Endothelial cell of umbilical vein (primary cell): ENCODE results near the gene AATF. TPM values are rescaled to one million over a fixed set of nuclear protein-coding genes. Genes with fewer than 3 reads are reported as not detected.

Source experiments
- BruUV-seq: library from RNA; stranded (reverse); fragments of 400-500 nt; replicated peaks from 2 replicates; lab custom pipeline; 2021; lab: Mats Ljungman, UMichigan
- CTCF ChIA-PET: fragments of 300-600, 350-600 bp; sonication (Branson Sonifier 250); formaldehyde crosslinking; loops from one replicate; lab custom pipeline; 2021; ENCODE audit warnings: antibody characterized with exemption, inconsistent platforms; lab: Charles Lee
- POLR2A ChIA-PET: fragments of 300-600, 350-600 bp; sonication (Branson Sonifier 250); formaldehyde crosslinking; loops from one replicate; lab custom pipeline; 2021; ENCODE audit warnings: antibody characterized with exemption, inconsistent platforms; lab: Charles Lee
- DNase-seq: peaks from one replicate; pipeline ENCODE4 v3.0.0-alpha.2; 2011; ENCODE audit warnings: low read depth, low spot score
- FAIRE-seq: peaks from 2 replicates; lab custom pipeline; 2011; peaks lifted over from hg19 to GRCh38; lab: Jason Lieb, UNC
- H2AFZ ChIP-seq: 2 replicates; pipeline ENCODE4 v1.6.0; 2012; ENCODE audit warnings: low read depth, low read length, control low read depth, inconsistent platforms
- H3K27ac ChIP-seq: 2 replicates; pipeline ENCODE4 v1.5.1; 2011; ENCODE audit warnings: low read depth, mild to moderate bottlenecking, control low read depth, low read length, moderate library complexity; ENCODE audit not compliant: insufficient read depth
- H3K27me3 ChIP-seq, 2 experiments: 2 replicates each; pipeline versions ENCODE4 v1.6.0 to v1.6.1; 2011; ENCODE audit warnings: low read length in 2 of 2, mixed read lengths in 1 of 2; ENCODE audit not compliant: control insufficient read depth in 2 of 2, insufficient read depth in 2 of 2
- H3K36me3 ChIP-seq, 2 experiments: 2 replicates in 1 of 2; 3 replicates in 1 of 2; pipeline ENCODE4 v1.5.1; 2011; ENCODE audit warnings: low read length in 2 of 2, mild to moderate bottlenecking in 1 of 2, moderate library complexity in 1 of 2; ENCODE audit not compliant: control insufficient read depth in 2 of 2, insufficient read depth in 2 of 2; ENCODE audit errors: extremely low read depth in 1 of 2
- H3K4me1 ChIP-seq: 3 replicates; pipeline ENCODE4 v1.5.1; 2011; ENCODE audit warnings: mild to moderate bottlenecking, low read length; ENCODE audit not compliant: control insufficient read depth, insufficient read depth; ENCODE audit errors: extremely low read depth
- H3K4me2 ChIP-seq: 2 replicates; pipeline ENCODE4 v1.6.1; 2011; ENCODE audit warnings: low read length, control low read depth, mixed read lengths; ENCODE audit not compliant: insufficient read depth
- H3K4me3 ChIP-seq, 3 experiments: fragments of 200-600 bp in 1 of 3; sonication (generic), shearing (Covaris generic) in 1 of 3; replicated peaks in 1 of 3; 2 replicates each; pipeline ENCODE4 v1.5.1; 2011 to 2016; ENCODE audit warnings: control low read depth in 3 of 3, low read length in 3 of 3, mild to moderate bottlenecking in 2 of 3, inconsistent platforms in 1 of 3, low read depth in 1 of 3, moderate library complexity in 1 of 3; ENCODE audit not compliant: insufficient read depth in 1 of 3
- H3K79me2 ChIP-seq: 2 replicates; pipeline ENCODE4 v1.6.0; 2012; ENCODE audit warnings: low read length, inconsistent platforms; ENCODE audit not compliant: control insufficient read depth, insufficient read depth
- H3K9ac ChIP-seq: replicated peaks from 2 replicates; pipeline ENCODE3; 2011; ENCODE audit warnings: low read length, control low read depth; ENCODE audit not compliant: insufficient read depth; ENCODE audit errors: extremely low read depth
- H3K9me1 ChIP-seq: replicated peaks from 3 replicates; pipeline ENCODE4 v1.6.0; 2011; ENCODE audit warnings: mild to moderate bottlenecking, low read length; ENCODE audit not compliant: control insufficient read depth, insufficient read depth; ENCODE audit errors: extremely low read depth
- H3K9me3 ChIP-seq: replicated peaks from 2 replicates; pipeline ENCODE4 v1.5.1; 2012; ENCODE audit warnings: low read length, inconsistent platforms; ENCODE audit not compliant: control insufficient read depth, insufficient read depth
- H4K20me1 ChIP-seq: replicated peaks from 2 replicates; pipeline ENCODE3; 2011; ENCODE audit warnings: mild to moderate bottlenecking, low read length; ENCODE audit not compliant: control insufficient read depth, insufficient read depth; ENCODE audit errors: extremely low read depth
- EZH2 ChIP-seq: IDR thresholded peaks from 2 replicates; pipeline ENCODE4 v1.6.1; 2012; ENCODE audit warnings: borderline replicate concordance, low read depth, mild to moderate bottlenecking, moderate library complexity, low read length, inconsistent platforms; ENCODE audit not compliant: severe bottlenecking
- FOS ChIP-seq: IDR thresholded peaks from 2 replicates; pipeline ENCODE4 v1.6.1; 2011; ENCODE audit warnings: mild to moderate bottlenecking, low read length, moderate library complexity, borderline replicate concordance; ENCODE audit not compliant: insufficient read depth
- GATA2 ChIP-seq: IDR thresholded peaks from 2 replicates; pipeline ENCODE4 v1.7.0; 2011; ENCODE audit warnings: low read depth, mild to moderate bottlenecking, moderate library complexity, mixed read lengths, low read length; ENCODE audit not compliant: insufficient read length, insufficient read depth
- JUN ChIP-seq: IDR thresholded peaks from 2 replicates; pipeline ENCODE4 v1.6.1; 2011; ENCODE audit warnings: borderline replicate concordance, low read depth; ENCODE audit not compliant: insufficient read length, insufficient read depth
- MYC ChIP-seq: IDR thresholded peaks from one replicate; pipeline ENCODE4 v1.6.1; 2011; ENCODE audit warnings: mild to moderate bottlenecking, low read depth, low read length
- dilution Hi-C: fragments of 300-500 bp; cut with MboI; formaldehyde crosslinking; loops from one replicate; pipeline ENCODE4 v1.15.0; 2019; ENCODE audit warnings: low sequenced_read_pairs; ENCODE audit not compliant: extremely low pct_ligation_motif_present
- intact Hi-C: fragments of 100-400 bp; cut with micrococcal nuclease; formaldehyde crosslinking; loops from one replicate; pipeline ENCODE4 v1.10.0; 2022
- polyA plus RNA-seq, 4 experiments: library from polyadenylated mRNA; depleted of rRNA in 3 of 4; stranded (reverse) in 3 of 4; unstranded in 1 of 4; fragments of >200 nt; gene quantifications; 2 replicates each; pipeline versions ENCODE4 v1.2.1 to v1.2.3, GENCODE V29; 2011 to 2012; ENCODE audit warnings: missing spikeins in 1 of 4
- total RNA-seq: library from RNA; stranded (reverse); gene quantifications from 2 replicates; pipeline ENCODE4 v1.2.3, GENCODE V29; 2021
- TF ChIP-seq, protein P1 (sequence below), 2 donors: IDR thresholded peaks; 1 replicate in 1 of 2; 2 replicates in 1 of 2; pipeline ENCODE4 v1.5.1; 2011; ENCODE audit warnings: low read length in 2 of 2, mild to moderate bottlenecking in 2 of 2, moderate library complexity in 2 of 2, control low read depth in 1 of 2, inconsistent platforms in 1 of 2, low read depth in 1 of 2; ENCODE audit not compliant: insufficient read depth in 1 of 2; ENCODE audit errors: extremely low read depth in 1 of 2

AATF gene
- total and polyA plus RNA-seq, 2 donors (not counting 3 experiments of a cell fraction or from before 2014, with no cell fraction given) = 15.7 to 47.2 TPM

- POLR2A ChIA-PET = no interaction called here
- BruUV-seq = no TSS peak
Observed at GRCh38 chr17:36929851-36930582, 18.7 kb upstream of the AATF start.

DNA sequence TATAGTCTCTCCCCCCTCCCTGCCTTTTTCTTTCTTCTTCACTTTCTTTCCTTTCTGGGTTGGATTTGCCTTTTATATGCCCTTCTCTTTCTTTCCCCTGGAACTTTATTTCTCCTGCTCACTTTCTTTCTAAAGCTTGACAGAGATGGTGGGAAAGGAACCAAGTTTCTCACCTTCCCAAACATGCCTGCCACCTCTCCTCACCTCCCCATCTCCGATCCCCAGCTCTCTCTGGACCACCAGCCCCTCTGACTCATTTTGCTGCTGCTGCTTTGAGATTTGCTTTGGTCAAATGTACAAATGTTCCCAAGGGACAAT, 18.2 kb upstream of the AATF start:
- Histone ChIP-seq H3K9ac (no peak overlapping the region), H3K9me1 (no peaks in the 10 kb centered on the region), H3K27me3 (peaks cover 91 to 94% of the 10 kb centered on the region in 2 experiments), H3K27ac (no peak overlapping the region), H3K4me2 (no peak overlapping the region), H3K36me3 (no peaks in the 10 kb centered on the region), H3K9me3 (no peaks in the 10 kb centered on the region), H3K4me1 (peaks cover 2% of the 10 kb centered on the region), H3K79me2 (no peaks in the 10 kb centered on the region), H4K20me1 (no peaks in the 10 kb centered on the region), H2AFZ (no peak overlapping the region), H3K4me3 (no peak overlapping the region)
- FAIRE-seq (no peak), DNase-seq (no peak)
- TF ChIP-seq MYC = no peak
- TF ChIP-seq EZH2 = peak; percentile 26
- no peak for TF ChIP-seq GATA2
- TF ChIP-seq FOS = no peak
- TF ChIP-seq, protein P1, sequence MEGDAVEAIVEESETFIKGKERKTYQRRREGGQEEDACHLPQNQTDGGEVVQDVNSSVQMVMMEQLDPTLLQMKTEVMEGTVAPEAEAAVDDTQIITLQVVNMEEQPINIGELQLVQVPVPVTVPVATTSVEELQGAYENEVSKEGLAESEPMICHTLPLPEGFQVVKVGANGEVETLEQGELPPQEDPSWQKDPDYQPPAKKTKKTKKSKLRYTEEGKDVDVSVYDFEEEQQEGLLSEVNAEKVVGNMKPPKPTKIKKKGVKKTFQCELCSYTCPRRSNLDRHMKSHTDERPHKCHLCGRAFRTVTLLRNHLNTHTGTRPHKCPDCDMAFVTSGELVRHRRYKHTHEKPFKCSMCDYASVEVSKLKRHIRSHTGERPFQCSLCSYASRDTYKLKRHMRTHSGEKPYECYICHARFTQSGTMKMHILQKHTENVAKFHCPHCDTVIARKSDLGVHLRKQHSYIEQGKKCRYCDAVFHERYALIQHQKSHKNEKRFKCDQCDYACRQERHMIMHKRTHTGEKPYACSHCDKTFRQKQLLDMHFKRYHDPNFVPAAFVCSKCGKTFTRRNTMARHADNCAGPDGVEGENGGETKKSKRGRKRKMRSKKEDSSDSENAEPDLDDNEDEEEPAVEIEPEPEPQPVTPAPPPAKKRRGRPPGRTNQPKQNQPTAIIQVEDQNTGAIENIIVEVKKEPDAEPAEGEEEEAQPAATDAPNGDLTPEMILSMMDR (IDR thresholded peaks at IDR 0.05; ENCODE audit: extremely low read depth in 1 of 2, insufficient read depth in 1 of 2, low read depth in 1 of 2, low read length in 2 of 2) = no peak
- no TSS peak for BruUV-seq
- dilution Hi-C loops (no loop called here), intact Hi-C loops (loop anchor here (5.0 kb wide), 2 partner anchors 78 to 117 kb away; no protein-coding TSS in a partner anchor)
- CTCF ChIA-PET = no interaction called here
- POLR2A ChIA-PET = no interaction called here

More at GRCh38 chr17:36929851-36930582, 18.7 kb upstream of the AATF start:
- H2AFZ ChIP-seq = no peak overlapping the region
- no peaks in the 10 kb centered on the region for H4K20me1 ChIP-seq
- dilution Hi-C loops (no loop called here), intact Hi-C loops (loop anchor here (5.0 kb wide), 2 partner anchors 78 to 117 kb away; no protein-coding TSS in a partner anchor)
- FAIRE-seq = no peak
- H3K27ac ChIP-seq = no peak overlapping the region
- no peaks in the 10 kb centered on the region for H3K36me3 ChIP-seq
- H3K4me3 ChIP-seq = no peak overlapping the region
- H3K4me1 ChIP-seq = peaks cover 2% of the 10 kb centered on the region
- TF ChIP-seq EZH2 = peak; percentile 13
- no peak for TF ChIP-seq JUN
- no peaks in the 10 kb centered on the region for H3K9me3 ChIP-seq
- H3K79me2 ChIP-seq = no peaks in the 10 kb centered on the region
- H3K4me2 ChIP-seq = no peak overlapping the region
- H3K9ac ChIP-seq = no peak overlapping the region
- CTCF ChIA-PET = no interaction called here
- peaks cover 88 to 89% of the 10 kb centered on the region in 2 experiments for H3K27me3 ChIP-seq
- no peaks in the 10 kb centered on the region for H3K9me1 ChIP-seq
- DNase-seq = no peak
